ENCODE results near the gene MAGI3.

The MAGI3 gene

GRCh38 chr1:113434874-113435175 lies 44.5 kb downstream of the MAGI3 start:
- no peaks in the 10 kb centered on the region; the same call in 1 of the 2 replicates for H3K79me2 ChIP-seq (ENCODE audit: insufficient read depth, low read length)
- no peaks in the 10 kb centered on the region for H3K9me2 ChIP-seq (replicated peaks; ENCODE audit: low read depth, low read length)
- no peaks in the 10 kb centered on the region for H3K27me3 ChIP-seq (ENCODE audit: insufficient read depth, low read length, poor library complexity, severe bottlenecking)
- no peak for TF ChIP-seq EZH2phosphoT487 (IDR thresholded peaks at IDR 0.05; ENCODE audit: borderline replicate concordance)
- TF ChIP-seq, protein P1, sequence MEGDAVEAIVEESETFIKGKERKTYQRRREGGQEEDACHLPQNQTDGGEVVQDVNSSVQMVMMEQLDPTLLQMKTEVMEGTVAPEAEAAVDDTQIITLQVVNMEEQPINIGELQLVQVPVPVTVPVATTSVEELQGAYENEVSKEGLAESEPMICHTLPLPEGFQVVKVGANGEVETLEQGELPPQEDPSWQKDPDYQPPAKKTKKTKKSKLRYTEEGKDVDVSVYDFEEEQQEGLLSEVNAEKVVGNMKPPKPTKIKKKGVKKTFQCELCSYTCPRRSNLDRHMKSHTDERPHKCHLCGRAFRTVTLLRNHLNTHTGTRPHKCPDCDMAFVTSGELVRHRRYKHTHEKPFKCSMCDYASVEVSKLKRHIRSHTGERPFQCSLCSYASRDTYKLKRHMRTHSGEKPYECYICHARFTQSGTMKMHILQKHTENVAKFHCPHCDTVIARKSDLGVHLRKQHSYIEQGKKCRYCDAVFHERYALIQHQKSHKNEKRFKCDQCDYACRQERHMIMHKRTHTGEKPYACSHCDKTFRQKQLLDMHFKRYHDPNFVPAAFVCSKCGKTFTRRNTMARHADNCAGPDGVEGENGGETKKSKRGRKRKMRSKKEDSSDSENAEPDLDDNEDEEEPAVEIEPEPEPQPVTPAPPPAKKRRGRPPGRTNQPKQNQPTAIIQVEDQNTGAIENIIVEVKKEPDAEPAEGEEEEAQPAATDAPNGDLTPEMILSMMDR (conservative IDR thresholded peaks at IDR 0.05; ENCODE audit: low read length), result no peak
- H3K36me3 ChIP-seq (ENCODE audit: insufficient read depth, low read length), result no peaks in the 10 kb centered on the region
- no peak overlapping the region for H3K4me2 ChIP-seq (ENCODE audit: low read depth, low read length, poor library complexity, severe bottlenecking)
- H3K9ac ChIP-seq (ENCODE audit: low read depth, low read length, poor library complexity, severe bottlenecking), result no peak overlapping the region
- no peaks in the 10 kb centered on the region for H3K9me3 ChIP-seq (ENCODE audit: insufficient read depth, low read depth, low read length)
- no peak overlapping the region for H2AFZ ChIP-seq (ENCODE audit: low read length)
- H4K20me1 ChIP-seq (ENCODE audit: insufficient read depth, low read length, poor library complexity, severe bottlenecking), result no peaks in the 10 kb centered on the region
- H3K4me3 ChIP-seq (ENCODE audit: low read length, poor library complexity, severe bottlenecking), result no peak overlapping the region
- peaks cover 12% of the 10 kb centered on the region for H3K4me1 ChIP-seq (ENCODE audit: insufficient read depth, low read length, poor library complexity, severe bottlenecking)
- no peaks in the 10 kb centered on the region for H3F3A ChIP-seq (ENCODE audit: low read depth)

DNA sequence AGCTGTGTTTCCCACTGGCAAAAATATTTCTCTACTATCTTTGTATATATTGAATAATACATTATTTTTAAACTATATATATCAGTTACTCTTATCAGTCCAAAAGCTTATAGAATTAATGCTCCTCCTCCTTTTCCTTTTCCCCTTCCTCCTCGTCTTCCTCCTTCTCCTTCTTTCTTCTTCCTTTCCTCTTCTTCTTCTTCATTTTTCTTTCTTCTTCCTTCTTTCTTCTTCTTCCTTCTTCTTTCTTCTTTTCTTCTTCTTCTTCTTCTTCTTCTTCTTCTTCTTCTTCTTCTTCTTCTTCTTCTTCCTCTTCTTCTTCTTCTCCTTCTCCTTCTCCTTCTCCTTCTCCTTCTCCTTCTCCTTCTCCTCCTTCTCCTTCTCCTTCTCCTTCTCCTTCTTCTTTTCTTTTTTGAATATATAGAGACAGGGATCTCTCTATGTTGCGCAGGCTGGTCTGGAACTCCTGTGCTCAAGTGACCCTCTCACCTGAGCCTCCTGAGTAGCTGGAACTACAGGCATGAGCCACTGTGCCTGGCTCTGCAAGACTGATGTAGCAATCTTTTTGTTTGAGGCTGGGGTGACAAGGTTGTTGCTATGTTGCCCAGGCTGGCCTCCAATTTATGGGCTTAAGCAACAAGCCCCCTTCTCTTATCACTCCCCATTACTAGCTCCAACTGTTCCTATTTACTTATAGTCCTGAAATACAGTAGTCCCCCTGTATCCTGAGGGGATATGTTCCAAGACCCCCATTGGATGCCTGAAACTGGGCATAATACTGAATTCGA lies 47.4 kb downstream of the MAGI3 start:
- Histone ChIP-seq H3K79me2 (ENCODE audit: insufficient read depth, low read length) (no peaks in the 10 kb centered on the region; the same call in 1 of the 2 replicates), H3K36me3 (ENCODE audit: insufficient read depth, low read length) (no peaks in the 10 kb centered on the region), H3K9ac (ENCODE audit: low read depth, low read length, poor library complexity, severe bottlenecking) (no peak overlapping the region), H3K27me3 (ENCODE audit: insufficient read depth, low read length, poor library complexity, severe bottlenecking) (no peaks in the 10 kb centered on the region), H3K9me3 (ENCODE audit: insufficient read depth, low read depth, low read length) (no peaks in the 10 kb centered on the region), H3K9me2 (replicated peaks; ENCODE audit: low read depth, low read length) (no peaks in the 10 kb centered on the region), H4K20me1 (ENCODE audit: insufficient read depth, low read length, poor library complexity, severe bottlenecking) (no peaks in the 10 kb centered on the region), H3K4me3 (ENCODE audit: low read length, poor library complexity, severe bottlenecking) (no peak overlapping the region), H3F3A (ENCODE audit: low read depth) (no peaks in the 10 kb centered on the region), H2AFZ (ENCODE audit: low read length) (no peak overlapping the region), H3K4me1 (ENCODE audit: insufficient read depth, low read length, poor library complexity, severe bottlenecking) (peaks cover 15% of the 10 kb centered on the region), H3K4me2 (ENCODE audit: low read depth, low read length, poor library complexity, severe bottlenecking) (no peak overlapping the region)
- TF ChIP-seq, protein P1 (conservative IDR thresholded peaks at IDR 0.05; ENCODE audit: low read length), result no peak
- no peak for TF ChIP-seq EZH2phosphoT487 (IDR thresholded peaks at IDR 0.05; ENCODE audit: borderline replicate concordance)

DNA sequence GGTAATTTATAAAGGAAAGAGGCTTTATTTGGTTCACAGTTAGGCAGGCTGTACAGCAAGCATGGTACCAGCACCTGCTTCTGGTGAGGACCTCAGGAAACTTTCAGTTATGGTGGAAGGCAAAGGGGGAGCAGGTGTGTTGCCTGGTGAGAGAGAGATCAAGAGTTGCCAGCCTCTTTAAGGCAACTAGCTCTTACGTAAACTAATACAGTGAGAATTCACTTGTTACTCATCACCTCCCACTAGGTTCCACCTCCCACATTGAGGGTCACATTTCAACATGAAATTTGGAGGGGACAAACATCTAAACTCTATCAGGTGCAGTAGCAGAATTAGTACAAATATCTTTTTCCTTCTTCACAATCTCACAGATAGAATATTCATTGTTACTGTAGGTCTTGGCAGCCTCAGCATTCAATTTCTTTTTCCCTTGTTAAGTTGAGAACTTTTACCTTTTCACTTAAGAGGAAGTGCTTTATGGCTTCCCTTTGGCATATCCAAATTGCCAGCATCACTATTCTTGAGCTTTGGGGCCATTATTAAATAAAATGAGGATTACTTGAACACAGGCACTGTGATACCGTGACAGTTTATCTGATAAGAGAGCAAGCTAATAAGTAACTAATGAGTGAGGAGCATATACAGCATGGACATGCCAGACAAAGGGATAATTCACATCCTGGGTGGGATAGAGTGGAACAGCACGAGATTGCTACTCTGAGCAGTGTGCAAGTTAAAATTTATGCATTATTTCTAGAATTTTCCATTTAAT lies 48.4 kb downstream of the MAGI3 start:
- Histone ChIP-seq H2AFZ (ENCODE audit: low read length) (no peak overlapping the region), H3K4me3 (ENCODE audit: low read length, poor library complexity, severe bottlenecking) (no peak overlapping the region), H3K9me3 (ENCODE audit: insufficient read depth, low read depth, low read length) (no peaks in the 10 kb centered on the region), H3K9me2 (replicated peaks; ENCODE audit: low read depth, low read length) (no peaks in the 10 kb centered on the region), H3F3A (ENCODE audit: low read depth) (no peaks in the 10 kb centered on the region), H3K4me2 (ENCODE audit: low read depth, low read length, poor library complexity, severe bottlenecking) (no peak overlapping the region), H3K79me2 (ENCODE audit: insufficient read depth, low read length) (no peaks in the 10 kb centered on the region; the same call in 1 of the 2 replicates), H3K4me1 (ENCODE audit: insufficient read depth, low read length, poor library complexity, severe bottlenecking) (peaks cover 15% of the 10 kb centered on the region), H3K36me3 (ENCODE audit: insufficient read depth, low read length) (no peaks in the 10 kb centered on the region), H3K27me3 (ENCODE audit: insufficient read depth, low read length, poor library complexity, severe bottlenecking) (no peaks in the 10 kb centered on the region), H3K9ac (ENCODE audit: low read depth, low read length, poor library complexity, severe bottlenecking) (no peak overlapping the region), H4K20me1 (ENCODE audit: insufficient read depth, low read length, poor library complexity, severe bottlenecking) (no peaks in the 10 kb centered on the region)
- TF ChIP-seq EZH2phosphoT487 (IDR thresholded peaks at IDR 0.05; ENCODE audit: borderline replicate concordance), result no peak
- TF ChIP-seq, protein P1 (conservative IDR thresholded peaks at IDR 0.05; ENCODE audit: low read length), result no peak

Data from Loucy (cell line).